Measurements from ENCODE around the gene RBBP8. TPM values are rescaled to one million over a fixed set of nuclear protein-coding genes. Genes with fewer than 3 reads are reported as not detected.
A peak's percentile ranks its signal among the peaks of the same experiment; 100 is the strongest.

Gene RBBP8

GRCh38 chr18:23071285-23071684 is 138.2 kb downstream of the RBBP8 start:
- Histone ChIP-seq H3K14ac (ENCODE audit: low read length) (no peak overlapping the region), H3K4ac (ENCODE audit: low read length) (no peak overlapping the region), H2BK15ac (ENCODE audit: low read length) (no peak overlapping the region), H2BK12ac (ENCODE audit: low read length) (no peak overlapping the region), H2BK5ac (ENCODE audit: low read length) (no peak overlapping the region), H3K9ac (ENCODE audit: low read depth, low read length, poor library complexity) (no peak overlapping the region), H4K91ac (ENCODE audit: low read depth, low read length, poor library complexity) (no peak overlapping the region), H3K4me3 (ENCODE audit: low read length in 2 of 2) (no peak overlapping the region), H2AFZ (ENCODE audit: low read length) (peak overlapping the region; percentile 59), H2AK5ac (ENCODE audit: low read depth, low read length) (no peak overlapping the region), H3K36me3 (replicated peaks in 1 of 2; ENCODE audit: control insufficient read depth in 2 of 2, insufficient read depth in 2 of 2, low read length in 2 of 2) (no peaks in the 10 kb centered on the region), H3K27me3 (ENCODE audit: control insufficient read depth in 3 of 3, insufficient read depth in 3 of 3, low read depth in 1 of 3, low read length in 3 of 3) (no peaks in the 10 kb centered on the region), H3K4me2 (ENCODE audit: insufficient read depth, low read length, poor library complexity, severe bottlenecking) (no peak overlapping the region), H2BK120ac (ENCODE audit: low read depth, low read length) (no peak overlapping the region), H3K18ac (ENCODE audit: low read length) (no peak overlapping the region), H3K27ac (replicated peaks; ENCODE audit: low read length) (no peak overlapping the region), H3K79me1 (ENCODE audit: low read depth, low read length) (no peaks in the 10 kb centered on the region), H3K23ac (ENCODE audit: low read depth, low read length, poor library complexity) (no peak overlapping the region), H3K4me1 (ENCODE audit: control insufficient read depth in 2 of 2, insufficient read depth in 1 of 2, low read depth in 1 of 2, low read length in 2 of 2) (no peaks in the 10 kb centered on the region), H3K9me3 (replicated peaks in 1 of 2; ENCODE audit: control insufficient read depth in 2 of 2, insufficient read depth in 1 of 2, low read depth in 1 of 2, low read length in 2 of 2) (no peaks in the 10 kb centered on the region), H4K8ac (ENCODE audit: low read depth, low read length) (no peak overlapping the region)
- no CpG with 5 or more reads among the region's 5 CpGs for WGBS, 2 donors (ENCODE audit: extremely low coverage in 2 of 2, insufficient read length in 2 of 2, insufficient replicate concordance in 1 of 2)
- DNase-seq (ENCODE audit: low spot score), result no peak

GRCh38 chr18:23072079-23072478 is 139.0 kb downstream of the RBBP8 start:
- no peak overlapping the region for H4K91ac ChIP-seq (ENCODE audit: low read depth, low read length, poor library complexity)
- no peak overlapping the region for H2BK15ac ChIP-seq (ENCODE audit: low read length)
- H3K4me2 ChIP-seq (ENCODE audit: insufficient read depth, low read length, poor library complexity, severe bottlenecking), result no peak overlapping the region
- H3K9me3 ChIP-seq (replicated peaks in 1 of 2; ENCODE audit: control insufficient read depth in 2 of 2, insufficient read depth in 1 of 2, low read depth in 1 of 2, low read length in 2 of 2), result no peaks in the 10 kb centered on the region
- no peak overlapping the region for H2BK12ac ChIP-seq (ENCODE audit: low read length)
- no peak overlapping the region for H3K18ac ChIP-seq (ENCODE audit: low read length)
- H3K23ac ChIP-seq (ENCODE audit: low read depth, low read length, poor library complexity), result no peak overlapping the region
- no peak overlapping the region for H3K4ac ChIP-seq (ENCODE audit: low read length)
- H3K14ac ChIP-seq (ENCODE audit: low read length), result no peak overlapping the region
- no peak overlapping the region for H2BK120ac ChIP-seq (ENCODE audit: low read depth, low read length)
- no CpG with 5 or more reads among the region's 9 CpGs for WGBS, 2 donors (ENCODE audit: extremely low coverage in 2 of 2, insufficient read length in 2 of 2, insufficient replicate concordance in 1 of 2)
- no peaks in the 10 kb centered on the region for H3K79me1 ChIP-seq (ENCODE audit: low read depth, low read length)
- no peak overlapping the region for H2AK5ac ChIP-seq (ENCODE audit: low read depth, low read length)
- H3K36me3 ChIP-seq (replicated peaks in 1 of 2; ENCODE audit: control insufficient read depth in 2 of 2, insufficient read depth in 2 of 2, low read length in 2 of 2), result no peaks in the 10 kb centered on the region
- H4K8ac ChIP-seq (ENCODE audit: low read depth, low read length), result no peak overlapping the region
- H3K4me3 ChIP-seq (ENCODE audit: low read length in 2 of 2), result peak overlapping the region in 1 of 2 donors; percentile 16
- H2AFZ ChIP-seq (ENCODE audit: low read length), result no peak overlapping the region
- no peak for DNase-seq (ENCODE audit: low spot score)
- H2BK5ac ChIP-seq (ENCODE audit: low read length), result no peak overlapping the region
- H3K4me1 ChIP-seq (ENCODE audit: control insufficient read depth in 2 of 2, insufficient read depth in 1 of 2, low read depth in 1 of 2, low read length in 2 of 2), result no peaks in the 10 kb centered on the region
- H3K9ac ChIP-seq (ENCODE audit: low read depth, low read length, poor library complexity), result no peak overlapping the region
- no peaks in the 10 kb centered on the region for H3K27me3 ChIP-seq (ENCODE audit: control insufficient read depth in 3 of 3, insufficient read depth in 3 of 3, low read depth in 1 of 3, low read length in 3 of 3)
- H3K27ac ChIP-seq (replicated peaks; ENCODE audit: low read length), result no peak overlapping the region

- no CpG with 5 or more reads among the region's 8 CpGs for WGBS, 2 donors (ENCODE audit: extremely low coverage in 2 of 2, insufficient read length in 2 of 2, insufficient replicate concordance in 1 of 2)
- Histone ChIP-seq H3K27ac (replicated peaks; ENCODE audit: low read length) (no peak overlapping the region), H2AK5ac (ENCODE audit: low read depth, low read length) (no peak overlapping the region), H2BK15ac (ENCODE audit: low read length) (no peak overlapping the region), H3K36me3 (replicated peaks in 1 of 2; ENCODE audit: control insufficient read depth in 2 of 2, insufficient read depth in 2 of 2, low read length in 2 of 2) (no peaks in the 10 kb centered on the region), H2BK12ac (ENCODE audit: low read length) (no peak overlapping the region), H3K4me1 (ENCODE audit: control insufficient read depth in 2 of 2, insufficient read depth in 1 of 2, low read depth in 1 of 2, low read length in 2 of 2) (no peaks in the 10 kb centered on the region), H3K14ac (ENCODE audit: low read length) (no peak overlapping the region), H3K27me3 (ENCODE audit: control insufficient read depth in 3 of 3, insufficient read depth in 3 of 3, low read depth in 1 of 3, low read length in 3 of 3) (no peaks in the 10 kb centered on the region), H3K4ac (ENCODE audit: low read length) (no peak overlapping the region), H3K9ac (ENCODE audit: low read depth, low read length, poor library complexity) (peak overlapping the region; percentile 57), H2AFZ (ENCODE audit: low read length) (no peak overlapping the region), H3K4me2 (ENCODE audit: insufficient read depth, low read length, poor library complexity, severe bottlenecking) (no peak overlapping the region), H3K18ac (ENCODE audit: low read length) (no peak overlapping the region), H2BK5ac (ENCODE audit: low read length) (no peak overlapping the region), H3K79me1 (ENCODE audit: low read depth, low read length) (no peaks in the 10 kb centered on the region), H3K23ac (ENCODE audit: low read depth, low read length, poor library complexity) (no peak overlapping the region), H3K4me3 (ENCODE audit: low read length in 2 of 2) (peak overlapping the region in 1 of 2 donors; percentile 55), H2BK120ac (ENCODE audit: low read depth, low read length) (no peak overlapping the region), H3K9me3 (replicated peaks in 1 of 2; ENCODE audit: control insufficient read depth in 2 of 2, insufficient read depth in 1 of 2, low read depth in 1 of 2, low read length in 2 of 2) (no peaks in the 10 kb centered on the region), H4K8ac (ENCODE audit: low read depth, low read length) (no peak overlapping the region), H4K91ac (ENCODE audit: low read depth, low read length, poor library complexity) (no peak overlapping the region)
- no peak for DNase-seq (ENCODE audit: low spot score)
These were observed 141.0 kb downstream of the RBBP8 start for GRCh38 chr18:23073996-23074606.

Small RNA genes lying within 50 kb of the gene (small RNA-seq; reads per million reads assigned to genes)
- gene RF00019 (ENCODE audit: insufficient read depth) (not detected), gene RN7SL745P (ENCODE audit: insufficient read depth) (not detected)
